H54 (cell line): Measurements from ENCODE around the gene PREPL.
A peak's percentile ranks its signal among the peaks of the same experiment; 100 is the strongest.

Experiments
- DNase-seq: peaks from one replicate; pipeline ENCODE4 v3.0.0; 2011; ENCODE audit warnings: low spot score, mixed read lengths; ENCODE audit not compliant: insufficient read length
- FAIRE-seq: peaks from 3 replicates; lab custom pipeline; 2011; peaks lifted over from hg19 to GRCh38; lab: Jason Lieb, UNC
- POLR2A ChIP-seq: IDR thresholded peaks from 2 replicates; pipeline ENCODE4 v1.6.1; 2011; ENCODE audit warnings: low read depth, mild to moderate bottlenecking, low read length

The PREPL gene

GRCh38 chr2:44297431-44297830 is 63.9 kb downstream of the PREPL start:
- no peak for TF ChIP-seq POLR2A
- DNase-seq (no peak), FAIRE-seq (no peak)

DNA sequence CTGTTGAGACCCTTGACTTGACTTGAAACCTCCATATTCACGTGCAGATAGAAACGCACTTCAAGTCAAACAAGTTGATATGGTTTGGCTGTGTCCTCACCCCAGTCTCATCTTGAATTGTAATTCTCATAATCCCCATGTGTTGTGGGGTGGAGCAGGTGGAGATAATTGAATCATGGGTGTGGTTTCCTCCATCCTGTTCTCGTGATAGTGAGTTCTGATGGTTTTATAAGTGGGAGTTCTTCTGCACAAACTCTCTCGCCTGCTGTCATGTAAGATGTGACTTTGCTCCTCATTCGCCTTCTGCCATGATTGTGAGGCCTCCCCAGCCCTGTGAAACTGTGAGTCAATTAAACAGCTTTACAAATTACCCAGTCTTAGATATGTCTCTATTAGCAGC is 64.6 kb downstream of the PREPL start:
- FAIRE-seq, result no peak
- no peak for TF ChIP-seq POLR2A
- no peak for DNase-seq

DNA sequence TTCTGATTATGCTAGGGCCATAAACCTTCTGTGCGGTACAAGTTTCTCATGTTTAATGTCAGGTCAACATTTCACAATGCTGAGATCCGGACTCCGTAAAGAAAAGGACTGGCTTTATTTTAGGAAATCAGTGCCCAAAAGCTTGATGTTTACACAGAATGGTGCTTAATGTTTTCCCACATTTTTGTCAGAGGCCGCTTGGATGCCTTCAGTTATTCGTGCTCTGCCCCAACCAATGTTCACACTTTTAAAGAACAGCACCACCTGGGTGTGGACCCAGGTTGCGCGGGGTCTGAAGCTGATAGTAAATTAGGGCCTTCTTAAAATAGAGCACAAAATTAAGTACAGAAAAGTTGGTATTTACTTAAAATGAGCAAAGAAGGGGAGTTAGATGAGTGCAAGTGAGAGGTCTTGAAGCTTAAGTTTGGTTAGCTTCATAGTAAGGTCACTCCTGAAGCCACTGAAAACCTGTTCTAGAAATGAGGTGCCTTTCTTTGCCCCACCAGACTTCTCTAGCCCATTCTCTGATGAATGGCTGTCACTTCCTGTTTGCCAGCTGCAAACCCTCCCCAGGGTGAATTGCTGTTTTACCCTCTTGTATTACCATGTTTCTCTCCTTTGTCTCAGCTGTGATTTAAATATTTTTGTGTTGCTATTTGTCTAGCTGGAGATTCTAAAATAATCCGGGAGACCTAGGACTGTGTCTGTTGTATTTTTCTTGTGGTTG is 65.5 kb downstream of the PREPL start:
- no peak for TF ChIP-seq POLR2A
- DNase-seq, result no peak
- no peak for FAIRE-seq

GRCh38 chr2:44295113-44295512 is 66.2 kb downstream of the PREPL start:
- no peak for TF ChIP-seq POLR2A
- no peak for FAIRE-seq

DNA sequence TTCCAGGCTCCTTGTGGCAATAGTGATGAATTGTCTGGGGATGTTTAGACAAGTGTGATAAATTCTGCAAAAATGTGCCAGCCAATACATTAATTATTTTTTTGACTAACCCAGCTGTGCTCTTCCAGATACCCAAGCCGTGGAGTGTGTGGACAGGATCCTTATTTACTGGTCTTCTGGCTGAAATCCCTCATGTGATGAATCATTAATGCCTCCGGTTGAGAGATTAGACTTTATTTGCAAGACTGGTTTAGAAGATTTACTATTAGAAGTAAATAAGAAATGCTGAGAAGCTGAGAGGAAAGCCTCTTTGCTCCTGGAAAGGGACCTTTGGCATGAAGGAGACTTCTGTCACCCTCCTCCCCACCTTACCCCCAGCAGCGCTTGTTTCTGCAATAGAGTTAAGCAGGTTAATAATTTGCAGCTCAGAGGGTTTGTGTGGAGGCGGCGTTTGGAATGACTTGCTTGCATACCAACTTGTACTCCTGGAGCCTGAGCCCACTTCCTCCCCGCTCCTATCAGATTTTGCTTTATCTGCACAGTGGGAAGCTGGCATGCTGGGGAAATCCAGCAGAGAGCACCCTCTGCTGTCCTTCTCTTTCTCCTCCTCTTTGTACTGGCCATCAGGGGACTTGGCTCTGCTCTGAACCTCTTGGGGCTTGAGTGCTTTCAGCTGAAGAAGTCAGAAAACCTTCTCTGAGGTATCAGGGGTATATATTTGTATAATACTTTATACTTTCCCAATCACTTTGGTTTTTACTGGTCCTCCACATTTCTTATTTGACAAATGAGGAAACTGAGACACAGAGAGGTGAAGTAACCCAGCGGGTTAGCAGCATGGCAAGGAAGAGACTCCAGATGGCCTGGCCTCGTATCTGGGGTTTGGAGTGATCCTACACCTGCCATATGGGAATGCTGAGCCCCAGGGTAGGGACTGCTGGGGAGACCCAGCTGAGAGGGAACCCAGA is 69.7 kb downstream of the PREPL start:
- peak; percentile 38 for DNase-seq
- peak; percentile 50 for FAIRE-seq
- no peak for TF ChIP-seq POLR2A

More at GRCh38 chr2:44295113-44295512, 66.2 kb downstream of the PREPL start:
- no peak for DNase-seq

GRCh38 chr2:44290261-44290660 is 71.0 kb downstream of the PREPL start:
- FAIRE-seq (no peak), DNase-seq (no peak)
- TF ChIP-seq POLR2A, result no peak

- FAIRE-seq, result no peak
- TF ChIP-seq POLR2A, result no peak
- DNase-seq, result no peak
Measured at GRCh38 chr2:44286884-44287638, 74.2 kb downstream of the PREPL start.

- no peak for FAIRE-seq
Measured at GRCh38 chr2:44286119-44286883, 75.0 kb downstream of the PREPL start.

GRCh38 chr2:44285174-44285573 is 76.1 kb downstream of the PREPL start:
- FAIRE-seq (no peak), DNase-seq (no peak)
- TF ChIP-seq POLR2A, result no peak

More at GRCh38 chr2:44286119-44286883, 75.0 kb downstream of the PREPL start:
- no peak for TF ChIP-seq POLR2A
- no peak for DNase-seq

DNA sequence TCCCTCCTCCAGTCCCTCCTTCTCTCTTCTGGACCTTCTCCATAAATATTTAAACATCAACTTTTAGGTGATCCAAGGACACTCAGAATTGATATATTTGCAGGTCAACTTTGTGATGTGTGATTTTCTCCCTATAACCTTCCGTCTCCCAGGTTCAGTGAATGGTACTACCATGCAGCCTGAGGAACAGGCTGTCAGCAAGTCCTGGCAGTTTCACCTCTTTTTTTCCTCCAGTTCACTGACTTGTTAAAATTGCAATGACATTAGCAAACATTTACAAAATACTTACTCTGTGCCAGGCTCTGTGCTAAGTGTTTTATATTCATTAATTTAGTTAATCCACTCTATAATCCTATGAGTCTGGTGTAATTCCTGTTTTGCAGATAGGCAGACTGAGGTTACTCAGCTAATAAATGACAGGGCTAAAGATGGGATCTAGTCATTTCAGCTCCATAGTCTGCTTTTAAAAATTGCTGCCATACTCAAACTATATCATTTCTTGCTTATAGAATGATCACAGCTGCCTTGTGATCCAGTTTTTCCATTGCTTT is 78.1 kb downstream of the PREPL start:
- TF ChIP-seq POLR2A, result no peak
- no peak for DNase-seq
- no peak for FAIRE-seq

- no peak for TF ChIP-seq POLR2A
- FAIRE-seq (no peak), DNase-seq (no peak)
Measured at GRCh38 chr2:44280869-44281268, 80.4 kb downstream of the PREPL start.

- DNase-seq (no peak), FAIRE-seq (no peak)
- no peak for TF ChIP-seq POLR2A
Measured at GRCh38 chr2:44277541-44277940, 83.8 kb downstream of the PREPL start.

GRCh38 chr2:44275927-44276303 is 85.4 kb downstream of the PREPL start:
- FAIRE-seq (no peak), DNase-seq (no peak)
- no peak for TF ChIP-seq POLR2A
